HEK293 (cell line): ENCODE measurements around the gene BRWD1.

Experiments
- CTCF ChIA-PET: fragments of 350-600 bp; formaldehyde crosslinking; extraction: SDS; loops from one replicate; lab custom pipeline; 2021; ENCODE audit warnings: antibody characterized with exemption; lab: Yijun Ruan, JAX
- POLR2A ChIA-PET: fragments of 300-600 bp; formaldehyde crosslinking; extraction: SDS; loops from one replicate; lab custom pipeline; 2020; ENCODE audit warnings: antibody characterized with exemption, inconsistent platforms; lab: Yijun Ruan, JAX
- H3K27ac ChIP-seq: fragments of 200-500 bp; sonication (Bioruptor generic); 2 replicates; pipeline ENCODE4 v1.5.1; 2014; ENCODE audit warnings: low read depth, low read length, control low read depth, inconsistent platforms; ENCODE audit errors: extremely low read depth
- H3K36me3 ChIP-seq, 2 experiments: fragments of 200-500 bp in 1 of 2; sonication (Bioruptor generic) in 1 of 2; 1 replicate in 1 of 2; 2 replicates in 1 of 2; pipeline ENCODE4 v1.5.1; 2014 to 2017; ENCODE audit warnings: inconsistent platforms in 2 of 2, low read length in 2 of 2; ENCODE audit not compliant: control insufficient read depth in 2 of 2, insufficient read depth in 1 of 2
- H3K4me1 ChIP-seq: fragments of 200-500 bp; sonication (Bioruptor generic); 2 replicates; pipeline ENCODE4 v1.5.1; 2014; ENCODE audit warnings: mild to moderate bottlenecking, low read length, inconsistent platforms; ENCODE audit not compliant: control insufficient read depth, insufficient read depth
- H3K4me3 ChIP-seq: 2 replicates; pipeline ENCODE4 v1.5.1; 2011; ENCODE audit warnings: low read depth, mild to moderate bottlenecking, control low read depth, low read length, moderate library complexity
- H3K9me3 ChIP-seq: fragments of 200-500 bp; sonication (Bioruptor generic); 2 replicates; pipeline ENCODE4 v1.5.1; 2014; ENCODE audit warnings: low read depth, low read length, inconsistent platforms; ENCODE audit not compliant: control insufficient read depth, insufficient read depth
- GLIS1 ChIP-seq: fragments of 450-650 bp; formaldehyde crosslinking; IDR thresholded peaks from 2 replicates; pipeline ENCODE4 v1.5.1; 2016; ENCODE audit warnings: missing biosample characterization, missing genetic modification characterization
- MYNN ChIP-seq: fragments of 450-650 bp; formaldehyde crosslinking; IDR thresholded peaks from 2 replicates; pipeline ENCODE4 v1.5.1; 2016; ENCODE audit warnings: missing biosample characterization, missing genetic modification characterization, borderline replicate concordance
- SCRT2 ChIP-seq: fragments of 450-650 bp; formaldehyde crosslinking; IDR thresholded peaks from 2 replicates; pipeline ENCODE4 v1.5.1; 2016; ENCODE audit warnings: missing biosample characterization, missing genetic modification characterization
- SP2 ChIP-seq: fragments of 450-650 bp; formaldehyde crosslinking; IDR thresholded peaks from 2 replicates; pipeline ENCODE4 v1.5.1; 2016; ENCODE audit warnings: missing biosample characterization, missing genetic modification characterization
- ZBTB48 ChIP-seq: fragments of 450-650 bp; formaldehyde crosslinking; IDR thresholded peaks from 2 replicates; pipeline ENCODE4 v1.5.1; 2016; ENCODE audit warnings: missing biosample characterization, missing genetic modification characterization
- ZNF132 ChIP-seq: fragments of 450-650 bp; formaldehyde crosslinking; IDR thresholded peaks from 2 replicates; pipeline ENCODE4 v1.5.1; 2017; ENCODE audit warnings: missing biosample characterization, missing genetic modification characterization, borderline replicate concordance
- ZNF138 ChIP-seq: fragments of 450-650 bp; formaldehyde crosslinking; IDR thresholded peaks from 2 replicates; pipeline ENCODE4 v1.5.1; 2016; ENCODE audit warnings: missing biosample characterization, missing genetic modification characterization, borderline replicate concordance
- ZNF24 ChIP-seq: fragments of 450-650 bp; formaldehyde crosslinking; IDR thresholded peaks from 2 replicates; pipeline ENCODE4 v1.5.1; 2016; ENCODE audit warnings: missing biosample characterization, missing genetic modification characterization
- ZNF266 ChIP-seq: fragments of 450-650 bp; formaldehyde crosslinking; IDR thresholded peaks from 2 replicates; pipeline ENCODE4 v1.5.1; 2016; ENCODE audit warnings: missing biosample characterization, missing genetic modification characterization, low read depth
- ZNF624 ChIP-seq: fragments of 450-650 bp; formaldehyde crosslinking; IDR thresholded peaks from 2 replicates; pipeline ENCODE4 v1.5.1; 2017; ENCODE audit warnings: missing biosample characterization, missing genetic modification characterization
- TF ChIP-seq, protein P1 (sequence below): fragments of 450-650 bp; formaldehyde crosslinking; IDR thresholded peaks from 2 replicates; pipeline ENCODE4 v1.5.1; 2016; ENCODE audit warnings: missing biosample characterization, missing genetic modification characterization, low read depth
- TF ChIP-seq, protein P2 (sequence below): fragments of 450-650 bp; formaldehyde crosslinking; IDR thresholded peaks from 2 replicates; pipeline ENCODE4 v1.5.1; 2016; ENCODE audit warnings: missing biosample characterization, missing genetic modification characterization
- TF ChIP-seq, protein P3 (sequence below): fragments of 450-650 bp; formaldehyde crosslinking; IDR thresholded peaks from 2 replicates; pipeline ENCODE4 v1.5.1; 2016; ENCODE audit warnings: missing biosample characterization, missing genetic modification characterization, borderline replicate concordance
- TF ChIP-seq, protein P4 (sequence below): fragments of 450-650 bp; formaldehyde crosslinking; IDR thresholded peaks from 2 replicates; pipeline ENCODE4 v1.5.1; 2017; ENCODE audit warnings: missing biosample characterization, mild to moderate bottlenecking, missing genetic modification characterization, moderate library complexity
- TF ChIP-seq, protein P5 (sequence below): fragments of 450-650 bp; formaldehyde crosslinking; IDR thresholded peaks from 2 replicates; pipeline ENCODE4 v1.5.1; 2016; ENCODE audit warnings: missing biosample characterization, missing genetic modification characterization
- TF ChIP-seq, protein P6 (sequence below): fragments of 450-650 bp; formaldehyde crosslinking; IDR thresholded peaks from 2 replicates; pipeline ENCODE4 v1.5.1; 2017; ENCODE audit warnings: missing biosample characterization, missing genetic modification characterization
- TF ChIP-seq, protein P7 (sequence below): fragments of 450-650 bp; formaldehyde crosslinking; IDR thresholded peaks from 2 replicates; pipeline ENCODE4 v1.5.1; 2016; ENCODE audit warnings: missing biosample characterization, missing genetic modification characterization

Gene BRWD1

DNA sequence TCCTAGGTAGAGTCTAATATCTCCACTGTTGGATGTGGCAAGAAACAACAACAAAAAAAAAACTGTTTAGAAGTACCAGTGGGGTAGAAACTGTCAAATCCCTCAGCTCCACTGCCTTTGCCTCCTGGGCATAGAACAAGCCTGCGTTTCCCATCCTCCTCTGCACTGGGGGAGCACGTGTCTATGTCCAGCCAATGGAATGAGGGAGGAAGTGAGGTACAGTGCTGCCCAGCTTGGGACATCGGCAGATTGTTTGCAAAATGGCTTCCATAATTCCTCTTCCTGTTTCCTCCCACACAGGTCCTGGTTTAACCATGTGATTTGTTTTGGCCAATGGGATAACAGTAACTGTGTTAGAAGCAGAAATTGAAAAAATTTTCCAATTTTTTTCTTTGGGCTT, 169.2 kb downstream of the BRWD1 start (continued):
- TF ChIP-seq, protein P1, sequence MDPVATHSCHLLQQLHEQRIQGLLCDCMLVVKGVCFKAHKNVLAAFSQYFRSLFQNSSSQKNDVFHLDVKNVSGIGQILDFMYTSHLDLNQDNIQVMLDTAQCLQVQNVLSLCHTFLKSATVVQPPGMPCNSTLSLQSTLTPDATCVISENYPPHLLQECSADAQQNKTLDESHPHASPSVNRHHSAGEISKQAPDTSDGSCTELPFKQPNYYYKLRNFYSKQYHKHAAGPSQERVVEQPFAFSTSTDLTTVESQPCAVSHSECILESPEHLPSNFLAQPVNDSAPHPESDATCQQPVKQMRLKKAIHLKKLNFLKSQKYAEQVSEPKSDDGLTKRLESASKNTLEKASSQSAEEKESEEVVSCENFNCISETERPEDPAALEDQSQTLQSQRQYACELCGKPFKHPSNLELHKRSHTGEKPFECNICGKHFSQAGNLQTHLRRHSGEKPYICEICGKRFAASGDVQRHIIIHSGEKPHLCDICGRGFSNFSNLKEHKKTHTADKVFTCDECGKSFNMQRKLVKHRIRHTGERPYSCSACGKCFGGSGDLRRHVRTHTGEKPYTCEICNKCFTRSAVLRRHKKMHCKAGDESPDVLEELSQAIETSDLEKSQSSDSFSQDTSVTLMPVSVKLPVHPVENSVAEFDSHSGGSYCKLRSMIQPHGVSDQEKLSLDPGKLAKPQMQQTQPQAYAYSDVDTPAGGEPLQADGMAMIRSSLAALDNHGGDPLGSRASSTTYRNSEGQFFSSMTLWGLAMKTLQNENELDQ = no peak
- TF ChIP-seq, all 188 proteins: peak for 0

DNA sequence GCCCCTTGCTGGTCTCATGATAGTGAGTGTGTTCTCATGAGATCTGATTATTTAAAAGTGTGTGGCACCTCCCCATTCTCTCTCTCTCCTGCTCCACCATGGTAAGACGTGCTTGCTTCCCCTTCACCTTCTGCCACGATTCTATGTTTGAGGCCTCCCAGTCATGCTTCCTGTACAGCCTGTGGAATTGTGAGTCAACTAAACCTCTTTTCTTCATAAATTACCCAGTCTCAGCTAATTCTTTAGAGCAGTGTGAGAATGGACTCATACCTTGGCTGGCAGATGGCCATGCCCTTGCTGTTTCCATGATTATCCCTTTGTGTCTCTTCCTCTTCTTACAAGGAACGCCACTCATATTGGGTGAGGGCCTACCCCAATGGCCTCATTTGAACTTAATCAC, 170.5 kb downstream of the BRWD1 start:
- Histone ChIP-seq H3K36me3 (no peaks in the 10 kb centered on the region), H3K27ac (no peak overlapping the region), H3K9me3 (no peaks in the 10 kb centered on the region), H3K4me1 (0 out of 2 replicates have a peak, but pooled peaks cover under 1% of the 10 kb centered on the region), H3K4me3 (no peak overlapping the region)
- ChIA-PET CTCF (interaction anchor here (0.6 kb wide), 1 partner anchor 356 kb away, joined by 3 read pairs; no protein-coding TSS in a partner anchor), POLR2A (no interaction called here)
- TF ChIP-seq, protein P2, sequence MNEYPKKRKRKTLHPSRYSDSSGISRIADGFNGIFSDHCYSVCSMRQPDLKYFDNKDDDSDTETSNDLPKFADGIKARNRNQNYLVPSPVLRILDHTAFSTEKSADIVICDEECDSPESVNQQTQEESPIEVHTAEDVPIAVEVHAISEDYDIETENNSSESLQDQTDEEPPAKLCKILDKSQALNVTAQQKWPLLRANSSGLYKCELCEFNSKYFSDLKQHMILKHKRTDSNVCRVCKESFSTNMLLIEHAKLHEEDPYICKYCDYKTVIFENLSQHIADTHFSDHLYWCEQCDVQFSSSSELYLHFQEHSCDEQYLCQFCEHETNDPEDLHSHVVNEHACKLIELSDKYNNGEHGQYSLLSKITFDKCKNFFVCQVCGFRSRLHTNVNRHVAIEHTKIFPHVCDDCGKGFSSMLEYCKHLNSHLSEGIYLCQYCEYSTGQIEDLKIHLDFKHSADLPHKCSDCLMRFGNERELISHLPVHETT (tag by site-specific recombination) = no peak
- TF ChIP-seq, protein P3, sequence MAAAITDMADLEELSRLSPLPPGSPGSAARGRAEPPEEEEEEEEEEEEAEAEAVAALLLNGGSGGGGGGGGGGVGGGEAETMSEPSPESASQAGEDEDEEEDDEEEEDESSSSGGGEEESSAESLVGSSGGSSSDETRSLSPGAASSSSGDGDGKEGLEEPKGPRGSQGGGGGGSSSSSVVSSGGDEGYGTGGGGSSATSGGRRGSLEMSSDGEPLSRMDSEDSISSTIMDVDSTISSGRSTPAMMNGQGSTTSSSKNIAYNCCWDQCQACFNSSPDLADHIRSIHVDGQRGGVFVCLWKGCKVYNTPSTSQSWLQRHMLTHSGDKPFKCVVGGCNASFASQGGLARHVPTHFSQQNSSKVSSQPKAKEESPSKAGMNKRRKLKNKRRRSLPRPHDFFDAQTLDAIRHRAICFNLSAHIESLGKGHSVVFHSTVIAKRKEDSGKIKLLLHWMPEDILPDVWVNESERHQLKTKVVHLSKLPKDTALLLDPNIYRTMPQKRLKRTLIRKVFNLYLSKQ = no peak
- TF ChIP-seq SCRT2 (tag by site-specific recombination) (no peak), ZNF624 (tag by site-specific recombination) (no peak), ZNF138 (no peak), GLIS1 (tag by site-specific recombination) (no peak), SP2 (tag by site-specific recombination) (no peak), ZNF266 (tag by site-specific recombination) (no peak), MYNN (tag by site-specific recombination) (no peak), ZNF24 (tag by site-specific recombination) (no peak), ZBTB48 (no peak), ZNF132 (no peak)
- TF ChIP-seq, protein P4, sequence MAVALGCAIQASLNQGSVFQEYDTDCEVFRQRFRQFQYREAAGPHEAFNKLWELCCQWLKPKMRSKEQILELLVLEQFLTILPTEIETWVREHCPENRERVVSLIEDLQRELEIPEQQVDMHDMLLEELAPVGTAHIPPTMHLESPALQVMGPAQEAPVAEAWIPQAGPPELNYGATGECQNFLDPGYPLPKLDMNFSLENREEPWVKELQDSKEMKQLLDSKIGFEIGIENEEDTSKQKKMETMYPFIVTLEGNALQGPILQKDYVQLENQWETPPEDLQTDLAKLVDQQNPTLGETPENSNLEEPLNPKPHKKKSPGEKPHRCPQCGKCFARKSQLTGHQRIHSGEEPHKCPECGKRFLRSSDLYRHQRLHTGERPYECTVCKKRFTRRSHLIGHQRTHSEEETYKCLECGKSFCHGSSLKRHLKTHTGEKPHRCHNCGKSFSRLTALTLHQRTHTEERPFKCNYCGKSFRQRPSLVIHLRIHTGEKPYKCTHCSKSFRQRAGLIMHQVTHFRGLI (tag by site-specific recombination) = no peak
- TF ChIP-seq, protein P5, sequence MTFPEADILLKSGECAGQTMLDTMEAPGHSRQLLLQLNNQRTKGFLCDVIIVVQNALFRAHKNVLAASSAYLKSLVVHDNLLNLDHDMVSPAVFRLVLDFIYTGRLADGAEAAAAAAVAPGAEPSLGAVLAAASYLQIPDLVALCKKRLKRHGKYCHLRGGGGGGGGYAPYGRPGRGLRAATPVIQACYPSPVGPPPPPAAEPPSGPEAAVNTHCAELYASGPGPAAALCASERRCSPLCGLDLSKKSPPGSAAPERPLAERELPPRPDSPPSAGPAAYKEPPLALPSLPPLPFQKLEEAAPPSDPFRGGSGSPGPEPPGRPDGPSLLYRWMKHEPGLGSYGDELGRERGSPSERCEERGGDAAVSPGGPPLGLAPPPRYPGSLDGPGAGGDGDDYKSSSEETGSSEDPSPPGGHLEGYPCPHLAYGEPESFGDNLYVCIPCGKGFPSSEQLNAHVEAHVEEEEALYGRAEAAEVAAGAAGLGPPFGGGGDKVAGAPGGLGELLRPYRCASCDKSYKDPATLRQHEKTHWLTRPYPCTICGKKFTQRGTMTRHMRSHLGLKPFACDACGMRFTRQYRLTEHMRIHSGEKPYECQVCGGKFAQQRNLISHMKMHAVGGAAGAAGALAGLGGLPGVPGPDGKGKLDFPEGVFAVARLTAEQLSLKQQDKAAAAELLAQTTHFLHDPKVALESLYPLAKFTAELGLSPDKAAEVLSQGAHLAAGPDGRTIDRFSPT = no peak
- TF ChIP-seq, protein P6, sequence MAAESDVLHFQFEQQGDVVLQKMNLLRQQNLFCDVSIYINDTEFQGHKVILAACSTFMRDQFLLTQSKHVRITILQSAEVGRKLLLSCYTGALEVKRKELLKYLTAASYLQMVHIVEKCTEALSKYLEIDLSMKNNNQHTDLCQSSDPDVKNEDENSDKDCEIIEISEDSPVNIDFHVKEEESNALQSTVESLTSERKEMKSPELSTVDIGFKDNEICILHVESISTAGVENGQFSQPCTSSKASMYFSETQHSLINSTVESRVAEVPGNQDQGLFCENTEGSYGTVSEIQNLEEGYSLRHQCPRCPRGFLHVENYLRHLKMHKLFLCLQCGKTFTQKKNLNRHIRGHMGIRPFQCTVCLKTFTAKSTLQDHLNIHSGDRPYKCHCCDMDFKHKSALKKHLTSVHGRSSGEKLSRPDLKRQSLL (tag by site-specific recombination) = no peak
- TF ChIP-seq, protein P7, sequence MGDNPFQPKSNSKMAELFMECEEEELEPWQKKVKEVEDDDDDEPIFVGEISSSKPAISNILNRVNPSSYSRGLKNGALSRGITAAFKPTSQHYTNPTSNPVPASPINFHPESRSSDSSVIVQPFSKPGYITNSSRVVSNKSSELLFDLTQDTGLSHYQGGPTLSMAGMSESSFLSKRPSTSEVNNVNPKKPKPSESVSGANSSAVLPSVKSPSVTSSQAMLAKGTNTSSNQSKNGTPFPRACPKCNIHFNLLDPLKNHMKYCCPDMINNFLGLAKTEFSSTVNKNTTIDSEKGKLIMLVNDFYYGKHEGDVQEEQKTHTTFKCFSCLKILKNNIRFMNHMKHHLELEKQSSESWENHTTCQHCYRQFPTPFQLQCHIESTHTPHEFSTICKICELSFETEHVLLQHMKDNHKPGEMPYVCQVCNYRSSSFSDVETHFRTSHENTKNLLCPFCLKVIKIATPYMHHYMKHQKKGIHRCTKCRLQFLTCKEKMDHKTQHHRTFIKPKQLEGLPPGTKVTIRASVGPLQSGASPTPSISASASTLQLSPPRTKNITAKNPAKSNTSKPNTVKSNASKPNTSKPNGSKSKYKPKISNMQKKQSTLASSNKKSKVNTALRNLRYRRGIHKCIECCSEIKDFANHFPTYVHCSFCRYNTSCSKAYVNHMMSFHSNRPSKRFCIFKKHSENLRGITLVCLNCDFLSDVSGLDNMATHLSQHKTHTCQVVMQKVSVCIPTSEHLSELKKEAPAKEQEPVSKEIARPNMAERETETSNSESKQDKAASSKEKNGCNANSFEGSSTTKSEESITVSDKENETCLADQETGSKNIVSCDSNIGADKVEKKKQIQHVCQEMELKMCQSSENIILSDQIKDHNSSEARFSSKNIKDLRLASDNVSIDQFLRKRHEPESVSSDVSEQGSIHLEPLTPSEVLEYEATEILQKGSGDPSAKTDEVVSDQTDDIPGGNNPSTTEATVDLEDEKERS (tag by site-specific recombination) = no peak
